A549 (cell line): Measurements from ENCODE around the gene FAM151A. TPM values are rescaled to one million over a fixed set of nuclear protein-coding genes. Genes with fewer than 3 reads are reported as not detected.

Source experiments
- ATAC-seq, 2 experiments: fragments of 200-7000 bp in 1 of 2; fragments of >200 bp in 1 of 2; cut with Nextera tagmentation in 1 of 2; cut with Tn5 transposase in 1 of 2; 3 replicates each; pipeline versions ENCODE4 v1.8.0 to v1.9.1; 2018 to 2020; ENCODE audit warnings: mild to moderate bottlenecking in 1 of 2, moderate library complexity in 1 of 2
- CTCF ChIA-PET: fragments of 300-600 bp; sonication (Branson Sonifier 250); formaldehyde crosslinking; extraction: SDS; loops from one replicate; lab custom pipeline; 2021; ENCODE audit warnings: antibody characterized with exemption, inconsistent platforms; lab: Yijun Ruan, JAX
- POLR2A ChIA-PET: fragments of 350-600 bp; formaldehyde crosslinking; extraction: SDS; loops from one replicate; lab custom pipeline; 2021; ENCODE audit warnings: antibody characterized with exemption, inconsistent platforms; lab: Yijun Ruan, JAX
- DNase-seq, 2 experiments: peaks; one replicate each; pipeline versions ENCODE4 v3.0.0 to v3.0.0-alpha.2; 2011 to 2016; ENCODE audit warnings: low read depth in 1 of 2, low spot score in 1 of 2
- FAIRE-seq: peaks from 2 replicates; lab custom pipeline; 2011; peaks lifted over from hg19 to GRCh38; lab: Jason Lieb, UNC
- H3K27ac ChIP-seq, 2 experiments: fragments of >200 bp; sonication (Bioruptor Twin); formaldehyde crosslinking; 3 replicates each; pipeline ENCODE4 v1.5.1; 2016 to 2017
- H3K4me1 ChIP-seq: fragments of >200 bp; sonication (Bioruptor Twin); formaldehyde crosslinking; 3 replicates; pipeline ENCODE4 v1.6.1; 2016
- H3K4me2 ChIP-seq: fragments of >200 bp; sonication (Bioruptor Twin); formaldehyde crosslinking; 3 replicates; pipeline ENCODE4 v1.6.1; 2016
- H3K4me3 ChIP-seq: fragments of >200 bp; sonication (Bioruptor Twin); formaldehyde crosslinking; 3 replicates; pipeline ENCODE4 v1.5.1; 2016
- H3K9me3 ChIP-seq: fragments of >200 bp; sonication (Bioruptor Twin); formaldehyde crosslinking; 3 replicates; pipeline ENCODE4 v1.6.1; 2016
- BHLHE40 ChIP-seq: IDR thresholded peaks from 2 replicates; pipeline ENCODE4 v1.6.1; 2012; ENCODE audit warnings: low read depth, low read length, inconsistent platforms
- CHD4 ChIP-seq: fragments of 200-600 bp; sonication (generic); IDR thresholded peaks from 2 replicates; pipeline ENCODE4 v1.6.1; 2016; ENCODE audit warnings: antibody characterized with exemption, mild to moderate bottlenecking, borderline replicate concordance
- FOXS1 ChIP-seq: fragments of 250-450 bp; sonication (Bioruptor Pico); IDR thresholded peaks from 2 replicates; pipeline ENCODE4 v1.5.0; 2020; ENCODE audit warnings: mild to moderate bottlenecking, moderate library complexity
- HDAC2 ChIP-seq: fragments of 200-600 bp; sonication (generic); IDR thresholded peaks from 2 replicates; pipeline ENCODE4 v1.6.1; 2016
- HEYL ChIP-seq: fragments of 250-450 bp; sonication (Bioruptor Pico); IDR thresholded peaks from 2 replicates; pipeline ENCODE4 v1.8.0; 2021; ENCODE audit warnings: mild to moderate bottlenecking, moderate library complexity
- HMGXB4 ChIP-seq: fragments of 250-450 bp; sonication (Bioruptor Pico); IDR thresholded peaks from 2 replicates; pipeline ENCODE4 v1.5.0; 2021; ENCODE audit warnings: mild to moderate bottlenecking, moderate library complexity, borderline replicate concordance
- HOXB13 ChIP-seq: fragments of 250-450 bp; sonication (Bioruptor Pico); IDR thresholded peaks from 2 replicates; pipeline ENCODE4 v1.5.0; 2020; ENCODE audit warnings: low read depth, mild to moderate bottlenecking, moderate library complexity
- HOXB5 ChIP-seq: fragments of 250-450 bp; sonication (Bioruptor Pico); IDR thresholded peaks from 2 replicates; pipeline ENCODE4 v1.5.0; 2020; ENCODE audit warnings: mild to moderate bottlenecking, moderate library complexity
- JUN ChIP-seq, 2 experiments: fragments of >200 bp; sonication (Bioruptor Twin); formaldehyde crosslinking; IDR thresholded peaks; 2 replicates in 1 of 2; 3 replicates in 1 of 2; pipeline ENCODE4 v1.6.1; 2016 to 2017
- KDM5A ChIP-seq: fragments of 200-600 bp; sonication (generic); IDR thresholded peaks from 2 replicates; pipeline ENCODE4 v1.6.1; 2016; ENCODE audit warnings: antibody characterized with exemption, mild to moderate bottlenecking
- MAFK ChIP-seq: fragments of 450-650 bp; IDR thresholded peaks from 2 replicates; pipeline ENCODE4 v1.6.1; 2014; ENCODE audit not compliant: partially characterized antibody
- MYC ChIP-seq: IDR thresholded peaks from 2 replicates; pipeline ENCODE4 v1.6.1; 2012; ENCODE audit warnings: mild to moderate bottlenecking, inconsistent platforms, low read length, improper control_type of control experiment, borderline replicate concordance
- NFE2L2 ChIP-seq: fragments of 150-350 bp; conservative IDR thresholded peaks from 2 replicates; pipeline ENCODE4 v1.6.1; 2014; ENCODE audit warnings: low read length
- NPAS2 ChIP-seq: fragments of 250-450 bp; sonication (Bioruptor Pico); IDR thresholded peaks from 2 replicates; pipeline ENCODE4 v1.8.0; 2022; ENCODE audit warnings: mild to moderate bottlenecking, moderate library complexity, borderline replicate concordance
- RARB ChIP-seq: fragments of 250-450 bp; sonication (Bioruptor Pico); IDR thresholded peaks from 2 replicates; pipeline ENCODE4 v1.8.0; 2021; ENCODE audit warnings: mild to moderate bottlenecking, moderate library complexity
- RCOR1 ChIP-seq: fragments of 150-350 bp; IDR thresholded peaks from 2 replicates; pipeline ENCODE4 v1.6.1; 2014; ENCODE audit warnings: antibody characterized with exemption, low read length, low read depth
- RFX5 ChIP-seq: fragments of 450-650 bp; IDR thresholded peaks from 2 replicates; pipeline ENCODE4 v1.7.1; 2014; ENCODE audit warnings: antibody characterized with exemption, mild to moderate bottlenecking, moderate library complexity
- TFCP2L1 ChIP-seq: fragments of 250-450 bp; sonication (Bioruptor Pico); IDR thresholded peaks from 2 replicates; pipeline ENCODE4 v1.5.0; 2021; ENCODE audit warnings: mild to moderate bottlenecking
- ZC3H11A ChIP-seq: fragments of 450-650 bp; IDR thresholded peaks from 2 replicates; pipeline ENCODE4 v1.6.1; 2014; ENCODE audit warnings: antibody characterized with exemption, mild to moderate bottlenecking
- WGBS: methylation state at CpG from one replicate; pipeline ENCODE4 v1.1.6; 2017; ENCODE audit errors: missing lambda C conversion rate; 5-methylcytosine and 5-hydroxymethylcytosine counted together
- polyA plus RNA-seq, 4 experiments: library from polyadenylated mRNA; depleted of rRNA in 3 of 4; stranded (reverse); fragments of >200 nt; fragmentation: RNase III in 1 of 4; extraction: RNeasy Plus Mini Kit Qiagen cat#74134 plus additional on column Dnase treatment in 1 of 4; gene quantifications; 2 replicates in 3 of 4; 3 replicates in 1 of 4; pipeline ENCODE4 v1.2.3, GENCODE V29; 2011 to 2017
- TF ChIP-seq, protein P1 (sequence below): fragments of >200 bp; sonication (Bioruptor Twin); formaldehyde crosslinking; IDR thresholded peaks from 3 replicates; pipeline ENCODE4 v1.6.1; 2016
- TF ChIP-seq, protein P2 (sequence below): IDR thresholded peaks from 2 replicates; pipeline ENCODE4 v1.6.1; 2012

The FAM151A gene
- polyA plus RNA-seq, 2 of the 4 experiments (the other 2 are of a cell fraction) = not detected

DNA sequence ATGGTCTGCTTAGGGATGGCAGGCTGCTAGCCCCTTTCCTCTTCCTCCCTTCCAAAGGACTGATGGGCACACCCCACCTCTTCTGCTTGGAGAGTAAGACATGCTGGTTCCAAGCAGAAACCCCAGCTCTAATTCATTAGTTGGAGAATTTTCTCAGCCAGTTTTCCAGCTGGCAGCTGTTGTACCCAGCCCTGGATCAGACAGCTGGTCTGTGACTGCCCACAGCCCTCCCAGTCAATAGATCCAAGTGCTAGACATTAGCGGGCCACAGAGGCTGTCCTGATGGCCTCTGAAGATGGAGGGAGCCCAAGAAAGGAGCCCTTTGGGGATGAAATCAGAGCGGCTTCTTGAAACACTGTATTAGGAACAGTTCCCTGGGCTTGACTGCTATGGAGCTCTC is 39.5 kb downstream of the FAM151A start:
- FAIRE-seq (no peak), DNase-seq (no peak)
- Histone ChIP-seq H3K27ac (no peak overlapping the region), H3K4me2 (no peak overlapping the region), H3K9me3 (no peaks in the 10 kb centered on the region)
- CTCF ChIA-PET = no interaction called here
- TF ChIP-seq NPAS2 (CRISPR knock-in tag) = no peak
- no peak for TF ChIP-seq HOXB5 (CRISPR knock-in tag)
- TF ChIP-seq, protein P1, sequence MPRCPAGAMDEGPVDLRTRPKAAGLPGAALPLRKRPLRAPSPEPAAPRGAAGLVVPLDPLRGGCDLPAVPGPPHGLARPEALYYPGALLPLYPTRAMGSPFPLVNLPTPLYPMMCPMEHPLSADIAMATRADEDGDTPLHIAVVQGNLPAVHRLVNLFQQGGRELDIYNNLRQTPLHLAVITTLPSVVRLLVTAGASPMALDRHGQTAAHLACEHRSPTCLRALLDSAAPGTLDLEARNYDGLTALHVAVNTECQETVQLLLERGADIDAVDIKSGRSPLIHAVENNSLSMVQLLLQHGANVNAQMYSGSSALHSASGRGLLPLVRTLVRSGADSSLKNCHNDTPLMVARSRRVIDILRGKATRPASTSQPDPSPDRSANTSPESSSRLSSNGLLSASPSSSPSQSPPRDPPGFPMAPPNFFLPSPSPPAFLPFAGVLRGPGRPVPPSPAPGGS = no peak
- TF ChIP-seq HEYL (CRISPR knock-in tag) = no peak
- TF ChIP-seq MYC = no peak
- TF ChIP-seq, all 56 proteins: peak for 0
- H3K4me1 ChIP-seq = no peaks in the 10 kb centered on the region
- POLR2A ChIA-PET = no interaction called here
- H3K4me3 ChIP-seq = no peak overlapping the region
- no peak for ATAC-seq
- WGBS = 100% methylated on average over 2 of the region's 2 CpGs

DNA sequence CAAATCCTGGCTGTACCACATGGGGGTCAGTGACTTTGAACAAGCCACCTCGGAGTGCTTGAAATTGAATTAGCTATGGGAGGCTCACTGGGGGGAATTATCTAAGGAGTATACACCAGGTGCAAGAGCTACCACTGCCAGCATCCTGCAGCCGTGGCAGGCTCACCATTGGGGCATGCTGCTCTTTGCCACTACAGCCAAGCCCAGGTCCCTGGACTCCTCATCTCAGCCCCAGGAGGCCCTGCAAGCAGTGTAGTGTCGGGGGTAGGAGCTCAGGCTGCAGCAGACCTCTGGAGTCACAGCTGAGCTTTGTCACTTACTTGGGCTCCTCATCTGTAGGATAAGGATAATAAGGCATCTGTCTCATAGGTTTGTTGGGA is 40.0 kb downstream of the FAM151A start:
- no peak for DNase-seq
- POLR2A ChIA-PET = no interaction called here
- H3K4me3 ChIP-seq = no peak overlapping the region
- no peak for ATAC-seq
- TF ChIP-seq HEYL (CRISPR knock-in tag) (no peak), CHD4 (no peak), ZC3H11A (no peak), RFX5 (no peak), KDM5A (no peak), FOXS1 (CRISPR knock-in tag) (no peak), MAFK (no peak), RCOR1 (no peak), JUN (IDR thresholded peaks at IDR 0.05) (no peak), HDAC2 (no peak), TFCP2L1 (no peak), HMGXB4 (CRISPR knock-in tag) (no peak), NFE2L2 (no peak), RARB (no peak), HOXB13 (CRISPR knock-in tag) (no peak)
- TF ChIP-seq, protein P2, sequence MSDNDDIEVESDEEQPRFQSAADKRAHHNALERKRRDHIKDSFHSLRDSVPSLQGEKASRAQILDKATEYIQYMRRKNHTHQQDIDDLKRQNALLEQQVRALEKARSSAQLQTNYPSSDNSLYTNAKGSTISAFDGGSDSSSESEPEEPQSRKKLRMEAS = no peak
- TF ChIP-seq, all 56 proteins: peak for 0
- Histone ChIP-seq H3K9me3 (no peaks in the 10 kb centered on the region), H3K27ac (no peak overlapping the region), H3K4me2 (no peak overlapping the region), H3K4me1 (no peaks in the 10 kb centered on the region)
- WGBS = 82% methylated on average over 2 of the region's 3 CpGs
- FAIRE-seq = no peak
- CTCF ChIA-PET = no interaction called here

DNA sequence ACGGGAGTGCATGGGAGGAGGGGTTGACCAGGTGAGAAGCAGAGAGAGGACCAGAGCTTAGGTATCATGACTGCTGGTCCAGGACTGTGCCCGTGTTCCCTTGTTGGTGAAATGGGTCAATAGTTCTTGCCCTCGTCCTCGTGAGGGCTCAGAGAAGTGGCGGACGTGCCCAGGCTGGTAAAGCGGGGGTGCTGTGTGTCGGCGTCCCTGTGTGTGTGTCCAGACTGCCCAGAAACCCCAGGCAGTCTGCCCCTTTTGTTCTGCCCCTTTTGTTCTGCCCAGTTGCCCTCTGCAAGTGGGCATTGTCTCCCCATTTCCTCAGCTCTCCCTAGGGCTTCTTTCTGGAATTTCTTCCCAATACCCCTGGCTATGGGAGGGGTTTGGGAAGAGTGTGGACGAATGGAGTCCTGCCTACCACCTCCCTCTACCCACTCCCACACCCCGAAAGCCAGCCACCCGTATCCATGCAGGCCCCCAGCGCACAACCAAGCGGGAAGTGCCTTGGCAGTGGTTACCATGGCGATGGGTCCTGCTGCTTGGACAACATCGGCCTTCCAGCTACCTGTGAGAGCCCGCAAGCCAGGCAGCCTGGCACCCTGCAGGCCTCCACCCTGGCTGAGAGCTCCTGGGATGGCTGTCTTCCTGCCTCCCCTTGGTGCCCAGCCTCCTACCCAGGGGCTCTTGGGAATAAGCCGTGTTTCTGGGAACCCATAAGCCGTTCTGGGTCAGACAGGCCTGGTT is 40.6 kb downstream of the FAM151A start:
- no peak for FAIRE-seq
- no peak overlapping the region for H3K4me3 ChIP-seq
- POLR2A ChIA-PET = no interaction called here
- H3K4me2 ChIP-seq = no peak overlapping the region
- H3K4me1 ChIP-seq = no peaks in the 10 kb centered on the region
- H3K9me3 ChIP-seq = no peaks in the 10 kb centered on the region
- H3K27ac ChIP-seq = no peak overlapping the region
- 83% methylated on average over 11 of the region's 19 CpGs for WGBS
- CTCF ChIA-PET = no interaction called here
- DNase-seq = no peak
- TF ChIP-seq BHLHE40 = no peak
- ATAC-seq = no peak
